Measurements from ENCODE around the gene TMC6.
A peak's percentile ranks its signal among the peaks of the same experiment; 100 is the strongest.

DNA sequence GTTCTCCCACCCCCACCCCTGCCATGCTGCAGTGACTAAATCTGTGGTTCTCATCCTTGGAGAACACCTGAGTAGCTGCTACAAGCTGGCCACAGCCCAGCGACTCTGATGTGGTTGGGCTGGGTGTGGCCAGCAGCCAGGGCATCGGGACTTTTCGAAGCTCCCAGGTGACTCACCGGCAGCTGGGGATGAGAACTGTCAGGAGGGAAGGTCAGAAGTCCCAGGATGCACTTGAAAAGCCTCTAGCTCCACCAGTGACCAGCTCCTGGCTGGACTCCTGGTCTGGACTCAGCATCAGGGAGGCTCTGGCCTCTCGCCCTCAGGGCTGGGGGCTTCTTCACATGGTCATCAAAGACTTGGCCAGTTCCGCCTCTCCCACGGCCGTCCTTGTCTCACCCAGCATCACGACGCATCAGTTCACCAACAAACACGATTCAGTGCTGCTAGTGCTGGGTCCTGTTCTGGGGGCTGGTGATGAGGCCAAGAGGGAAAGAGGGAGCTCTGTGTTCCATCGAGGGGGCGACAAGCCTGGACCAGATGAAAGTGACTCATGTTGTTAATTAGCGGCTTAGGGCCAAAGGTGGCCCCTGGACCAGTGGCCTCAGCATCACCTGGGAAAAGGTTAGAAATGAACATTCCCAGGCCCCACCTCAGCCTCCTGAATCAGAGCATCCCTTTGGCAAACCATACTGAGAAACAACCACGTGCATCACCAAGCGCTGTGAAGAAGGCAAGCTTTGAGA, 13.7 kb upstream of the TMC6 start:
- TF ChIP-seq POLR2A (IDR thresholded peaks at IDR 0.05) (no peak), POLR2AphosphoS5 (IDR thresholded peaks at IDR 0.05; ENCODE audit: insufficient read depth in 1 of 2, low read depth in 1 of 2) (peak in 1 of 2 donors; percentile 52)
- TF ChIP-seq, protein P1, sequence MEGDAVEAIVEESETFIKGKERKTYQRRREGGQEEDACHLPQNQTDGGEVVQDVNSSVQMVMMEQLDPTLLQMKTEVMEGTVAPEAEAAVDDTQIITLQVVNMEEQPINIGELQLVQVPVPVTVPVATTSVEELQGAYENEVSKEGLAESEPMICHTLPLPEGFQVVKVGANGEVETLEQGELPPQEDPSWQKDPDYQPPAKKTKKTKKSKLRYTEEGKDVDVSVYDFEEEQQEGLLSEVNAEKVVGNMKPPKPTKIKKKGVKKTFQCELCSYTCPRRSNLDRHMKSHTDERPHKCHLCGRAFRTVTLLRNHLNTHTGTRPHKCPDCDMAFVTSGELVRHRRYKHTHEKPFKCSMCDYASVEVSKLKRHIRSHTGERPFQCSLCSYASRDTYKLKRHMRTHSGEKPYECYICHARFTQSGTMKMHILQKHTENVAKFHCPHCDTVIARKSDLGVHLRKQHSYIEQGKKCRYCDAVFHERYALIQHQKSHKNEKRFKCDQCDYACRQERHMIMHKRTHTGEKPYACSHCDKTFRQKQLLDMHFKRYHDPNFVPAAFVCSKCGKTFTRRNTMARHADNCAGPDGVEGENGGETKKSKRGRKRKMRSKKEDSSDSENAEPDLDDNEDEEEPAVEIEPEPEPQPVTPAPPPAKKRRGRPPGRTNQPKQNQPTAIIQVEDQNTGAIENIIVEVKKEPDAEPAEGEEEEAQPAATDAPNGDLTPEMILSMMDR (IDR thresholded peaks at IDR 0.05), result no peak

All from vagina (tissue), 2 donors.